Measurements from ENCODE around the gene ADAMTS9.

ADAMTS9 gene

DNA sequence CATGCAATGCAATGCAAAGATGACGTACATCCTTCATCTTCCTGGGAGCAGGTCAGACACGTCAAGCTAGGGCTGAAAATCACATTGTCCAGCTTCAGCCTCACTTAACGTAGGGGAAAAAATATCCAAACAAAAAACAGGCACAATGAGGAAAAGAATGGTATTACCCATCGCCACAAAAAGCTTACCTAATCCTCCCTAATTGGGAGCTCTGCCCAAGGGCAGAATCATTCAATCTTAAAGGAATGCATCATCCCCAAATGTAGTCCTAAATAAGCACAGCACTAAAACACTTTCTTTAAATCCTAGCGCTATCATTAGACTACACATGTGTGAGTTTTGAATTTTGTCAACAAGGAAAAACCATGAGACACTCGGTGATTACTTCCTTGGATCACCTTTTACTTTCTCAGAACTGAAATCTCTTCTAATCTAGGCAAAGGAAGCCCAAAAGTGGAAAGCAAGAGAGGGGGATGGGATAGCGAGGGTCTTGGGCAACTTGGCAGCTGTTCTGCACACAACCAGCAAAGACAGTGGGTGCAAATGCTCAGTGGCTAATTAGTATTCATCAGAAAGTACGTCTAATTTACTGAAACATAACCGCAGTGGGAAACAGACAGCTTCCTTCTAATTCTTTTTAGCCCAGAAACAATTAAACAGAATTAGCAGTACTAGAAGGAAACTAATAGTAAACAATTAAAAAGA, 87.4 kb downstream of the ADAMTS9 start:
- H3K27me3 ChIP-seq (ENCODE audit: control insufficient read depth, insufficient read depth, low read length) = no peaks in the 10 kb centered on the region
- no peak overlapping the region for H3K27ac ChIP-seq (ENCODE audit: low read length)
- H3K36me3 ChIP-seq (ENCODE audit: control insufficient read depth, insufficient read depth, low read length) = no peaks in the 10 kb centered on the region
- DNase-seq (ENCODE audit: low read depth, low spot score) = no peak
- H3K9me3 ChIP-seq (ENCODE audit: control insufficient read depth, insufficient read depth, low read length) = no peaks in the 10 kb centered on the region
- H3K4me3 ChIP-seq (ENCODE audit: low read length) = no peak overlapping the region
- H3K4me1 ChIP-seq (ENCODE audit: control insufficient read depth, insufficient read depth, low read length) = no peaks in the 10 kb centered on the region
- no CpG with 5 or more reads among the region's 9 CpGs for WGBS (ENCODE audit: insufficient coverage, insufficient read length)

DNA sequence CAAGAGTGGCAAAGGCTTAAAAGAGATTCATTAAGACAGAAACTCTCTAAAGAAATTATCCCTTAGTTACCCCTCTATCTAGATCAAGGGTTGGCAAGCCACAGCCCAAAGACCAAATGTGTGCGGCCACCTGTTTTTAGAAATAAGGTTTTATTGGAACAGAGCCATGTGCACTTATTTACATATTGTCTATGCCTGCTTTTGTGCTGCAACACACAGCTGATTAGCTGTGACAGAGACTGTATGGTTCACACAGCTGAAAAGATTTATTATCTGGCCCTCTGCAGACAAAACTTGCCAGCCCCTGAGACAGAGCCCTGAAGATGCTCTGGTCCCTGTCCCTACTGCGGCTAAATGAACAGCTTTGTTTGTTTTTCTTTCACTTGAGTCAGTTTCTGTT, 88.1 kb downstream of the ADAMTS9 start:
- WGBS (ENCODE audit: insufficient coverage, insufficient read length) = no CpG with 5 or more reads among the region's 2 CpGs
- DNase-seq (ENCODE audit: low read depth, low spot score) = no peak
- Histone ChIP-seq H3K4me1 (ENCODE audit: control insufficient read depth, insufficient read depth, low read length) (no peaks in the 10 kb centered on the region), H3K9me3 (ENCODE audit: control insufficient read depth, insufficient read depth, low read length) (no peaks in the 10 kb centered on the region), H3K4me3 (ENCODE audit: low read length) (no peak overlapping the region), H3K27ac (ENCODE audit: low read length) (no peak overlapping the region), H3K36me3 (ENCODE audit: control insufficient read depth, insufficient read depth, low read length) (no peaks in the 10 kb centered on the region), H3K27me3 (ENCODE audit: control insufficient read depth, insufficient read depth, low read length) (no peaks in the 10 kb centered on the region)

DNA sequence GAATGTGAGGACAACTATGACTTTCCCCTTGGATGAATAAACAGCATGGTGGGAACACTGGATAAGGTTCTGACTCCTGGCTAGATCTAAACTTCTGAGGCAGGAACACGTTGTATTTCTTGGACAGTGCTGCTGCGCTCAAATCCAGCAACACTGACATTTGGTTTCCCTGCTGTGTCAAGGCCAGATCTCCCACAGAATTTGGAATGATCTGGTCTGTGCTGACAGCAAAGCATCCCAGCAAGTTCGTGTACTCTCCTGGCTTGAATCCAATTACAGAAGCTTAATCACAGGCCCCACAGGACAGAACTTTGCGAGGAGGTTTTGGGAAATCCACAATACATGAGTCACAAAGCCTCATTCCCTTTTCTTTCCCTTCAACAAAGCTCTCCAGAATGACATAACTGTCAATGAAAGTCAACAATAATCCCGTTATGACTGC, 92.5 kb downstream of the ADAMTS9 start:
- Histone ChIP-seq H3K4me1 (ENCODE audit: control insufficient read depth, insufficient read depth, low read length) (no peaks in the 10 kb centered on the region), H3K4me3 (ENCODE audit: low read length) (no peak overlapping the region), H3K9me3 (ENCODE audit: control insufficient read depth, insufficient read depth, low read length) (no peaks in the 10 kb centered on the region), H3K27me3 (ENCODE audit: control insufficient read depth, insufficient read depth, low read length) (no peaks in the 10 kb centered on the region), H3K36me3 (ENCODE audit: control insufficient read depth, insufficient read depth, low read length) (no peaks in the 10 kb centered on the region), H3K27ac (ENCODE audit: low read length) (no peak overlapping the region)
- DNase-seq (ENCODE audit: low read depth, low spot score) = no peak
- WGBS (ENCODE audit: insufficient coverage, insufficient read length) = no CpG with 5 or more reads among the region's 5 CpGs

DNA sequence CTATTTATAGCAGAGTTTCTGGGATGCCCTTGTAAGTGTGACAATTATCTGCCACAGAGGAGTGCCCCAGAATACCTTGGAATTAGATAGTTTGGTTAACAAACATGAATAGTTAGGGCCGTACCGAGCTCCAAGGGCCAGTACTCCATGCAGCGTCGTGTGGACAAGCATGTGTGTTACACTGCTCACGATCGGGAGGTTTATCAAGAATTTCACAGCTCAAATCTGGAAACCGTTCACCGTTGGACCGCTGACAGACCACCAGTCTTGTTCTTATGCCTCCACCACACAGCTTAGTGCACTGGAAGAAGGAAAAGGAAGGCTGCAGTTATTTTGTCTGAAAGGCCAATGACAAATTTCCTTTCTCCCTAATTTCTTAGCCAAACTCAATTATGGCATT, 93.7 kb downstream of the ADAMTS9 start:
- Histone ChIP-seq H3K9me3 (ENCODE audit: control insufficient read depth, insufficient read depth, low read length) (no peaks in the 10 kb centered on the region), H3K27me3 (ENCODE audit: control insufficient read depth, insufficient read depth, low read length) (no peaks in the 10 kb centered on the region), H3K27ac (ENCODE audit: low read length) (no peak overlapping the region), H3K4me3 (ENCODE audit: low read length) (no peak overlapping the region), H3K4me1 (ENCODE audit: control insufficient read depth, insufficient read depth, low read length) (no peaks in the 10 kb centered on the region), H3K36me3 (ENCODE audit: control insufficient read depth, insufficient read depth, low read length) (no peaks in the 10 kb centered on the region)
- no CpG with 5 or more reads among the region's 9 CpGs for WGBS (ENCODE audit: insufficient coverage, insufficient read length)
- no peak for DNase-seq (ENCODE audit: low read depth, low spot score)

DNA sequence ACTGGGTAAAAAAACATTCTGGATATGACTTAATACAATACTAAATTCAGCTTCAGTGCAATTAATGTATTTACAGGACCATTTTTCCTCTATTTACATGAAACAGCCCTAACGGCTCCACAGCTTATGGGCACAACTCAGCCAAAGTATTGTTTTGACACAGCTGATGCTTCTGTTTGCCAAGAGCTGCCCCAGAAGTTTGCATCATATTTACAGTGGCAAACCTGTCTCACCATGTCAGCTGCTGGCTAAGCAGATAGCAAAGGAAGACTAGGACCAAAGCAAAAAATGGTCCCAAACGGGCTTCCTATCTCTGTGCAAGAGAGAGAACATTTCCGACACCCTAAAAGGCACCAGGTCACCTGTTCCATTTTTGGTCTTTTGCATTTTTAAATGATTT, 94.5 kb downstream of the ADAMTS9 start:
- DNase-seq (ENCODE audit: low read depth, low spot score) = no peak
- WGBS (ENCODE audit: insufficient coverage, insufficient read length) = no CpG with 5 or more reads among the region's 3 CpGs
- Histone ChIP-seq H3K4me3 (ENCODE audit: low read length) (no peak overlapping the region), H3K27me3 (ENCODE audit: control insufficient read depth, insufficient read depth, low read length) (no peaks in the 10 kb centered on the region), H3K27ac (ENCODE audit: low read length) (no peak overlapping the region), H3K36me3 (ENCODE audit: control insufficient read depth, insufficient read depth, low read length) (no peaks in the 10 kb centered on the region), H3K9me3 (ENCODE audit: control insufficient read depth, insufficient read depth, low read length) (no peaks in the 10 kb centered on the region), H3K4me1 (ENCODE audit: control insufficient read depth, insufficient read depth, low read length) (no peaks in the 10 kb centered on the region)

DNA sequence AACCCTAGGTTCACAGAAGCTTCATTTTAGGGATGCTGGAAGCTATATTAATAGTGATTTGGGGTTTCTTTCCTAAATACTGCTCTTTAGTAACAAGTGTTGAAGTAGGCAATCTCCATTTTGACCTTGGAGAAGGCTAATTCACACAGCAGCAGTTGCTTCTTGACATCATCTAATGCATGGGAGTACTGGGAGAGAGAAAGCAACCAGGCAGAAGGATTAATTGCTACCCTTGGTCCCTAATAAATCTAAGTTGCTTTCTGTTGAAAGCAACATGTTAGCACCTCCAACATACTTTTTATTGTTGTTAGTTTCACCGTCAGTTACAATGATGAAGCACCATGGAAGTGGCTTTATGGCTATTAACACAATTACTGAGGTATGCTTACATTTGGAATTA, 96.2 kb downstream of the ADAMTS9 start:
- no peak for DNase-seq (ENCODE audit: low read depth, low spot score)
- no peaks in the 10 kb centered on the region for H3K27me3 ChIP-seq (ENCODE audit: control insufficient read depth, insufficient read depth, low read length)
- no peaks in the 10 kb centered on the region; the same call in 1 of the 2 replicates for H3K4me1 ChIP-seq (ENCODE audit: control insufficient read depth, insufficient read depth, low read length)
- H3K27ac ChIP-seq (ENCODE audit: low read length) = no peak overlapping the region
- WGBS (ENCODE audit: insufficient coverage, insufficient read length) = no CpG with 5 or more reads among the region's 1 CpG
- no peak overlapping the region for H3K4me3 ChIP-seq (ENCODE audit: low read length)
- H3K36me3 ChIP-seq (ENCODE audit: control insufficient read depth, insufficient read depth, low read length) = no peaks in the 10 kb centered on the region
- H3K9me3 ChIP-seq (ENCODE audit: control insufficient read depth, insufficient read depth, low read length) = no peaks in the 10 kb centered on the region

DNA sequence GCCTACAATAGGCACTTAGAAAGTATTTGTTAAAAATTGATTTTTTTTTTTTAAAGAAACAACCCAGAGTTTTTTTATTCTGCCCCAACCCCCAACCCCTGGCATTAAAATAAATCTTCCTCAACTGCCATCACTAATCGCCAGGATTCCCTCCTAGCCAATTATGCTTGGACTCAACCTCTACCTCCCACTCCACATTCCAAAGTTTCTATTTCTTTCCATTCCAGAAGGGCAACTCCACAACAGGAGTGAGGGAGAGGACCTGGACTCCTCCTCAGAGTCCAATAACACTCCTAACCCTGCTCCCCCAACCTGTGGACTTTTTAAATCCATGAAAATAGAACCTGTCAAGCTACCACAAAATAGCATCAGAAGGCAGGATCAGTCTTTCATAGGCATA, 99.4 kb downstream of the ADAMTS9 start:
- no peak for DNase-seq (ENCODE audit: low read depth, low spot score)
- Histone ChIP-seq H3K9me3 (ENCODE audit: control insufficient read depth, insufficient read depth, low read length) (no peaks in the 10 kb centered on the region), H3K4me3 (ENCODE audit: low read length) (no peak overlapping the region), H3K36me3 (ENCODE audit: control insufficient read depth, insufficient read depth, low read length) (no peaks in the 10 kb centered on the region), H3K27me3 (ENCODE audit: control insufficient read depth, insufficient read depth, low read length) (no peaks in the 10 kb centered on the region), H3K4me1 (ENCODE audit: control insufficient read depth, insufficient read depth, low read length) (no peaks in the 10 kb centered on the region; the same call in 1 of the 2 replicates), H3K27ac (ENCODE audit: low read length) (no peak overlapping the region)
- WGBS (ENCODE audit: insufficient coverage, insufficient read length) = no CpG with 5 or more reads among the region's 1 CpG

DNA sequence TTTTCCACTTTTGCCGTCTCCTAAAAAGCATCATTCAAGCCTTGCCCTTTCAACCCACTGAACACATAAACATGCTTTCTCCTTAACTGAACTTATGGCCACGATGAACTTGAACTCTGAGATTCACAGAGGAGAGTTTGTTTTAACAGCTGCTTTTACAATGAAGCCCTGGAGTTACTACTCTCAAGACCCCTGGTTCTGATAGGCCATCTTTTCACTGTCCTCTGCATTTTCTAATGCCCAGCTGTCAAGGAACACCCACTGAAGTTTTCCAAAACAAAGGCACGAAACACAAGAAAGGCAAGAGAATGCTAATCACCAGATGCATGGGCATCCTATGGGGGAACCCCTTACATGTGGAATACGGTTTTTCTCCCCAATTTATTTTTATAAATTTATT, 100.8 kb downstream of the ADAMTS9 start:
- Histone ChIP-seq H3K4me1 (ENCODE audit: control insufficient read depth, insufficient read depth, low read length) (no peaks in the 10 kb centered on the region; the same call in 1 of the 2 replicates), H3K27me3 (ENCODE audit: control insufficient read depth, insufficient read depth, low read length) (no peaks in the 10 kb centered on the region), H3K36me3 (ENCODE audit: control insufficient read depth, insufficient read depth, low read length) (no peaks in the 10 kb centered on the region), H3K9me3 (ENCODE audit: control insufficient read depth, insufficient read depth, low read length) (no peaks in the 10 kb centered on the region), H3K27ac (ENCODE audit: low read length) (no peak overlapping the region), H3K4me3 (ENCODE audit: low read length) (no peak overlapping the region)
- DNase-seq (ENCODE audit: low read depth, low spot score) = no peak
- WGBS (ENCODE audit: insufficient coverage, insufficient read length) = no CpG with 5 or more reads among the region's 4 CpGs

DNA sequence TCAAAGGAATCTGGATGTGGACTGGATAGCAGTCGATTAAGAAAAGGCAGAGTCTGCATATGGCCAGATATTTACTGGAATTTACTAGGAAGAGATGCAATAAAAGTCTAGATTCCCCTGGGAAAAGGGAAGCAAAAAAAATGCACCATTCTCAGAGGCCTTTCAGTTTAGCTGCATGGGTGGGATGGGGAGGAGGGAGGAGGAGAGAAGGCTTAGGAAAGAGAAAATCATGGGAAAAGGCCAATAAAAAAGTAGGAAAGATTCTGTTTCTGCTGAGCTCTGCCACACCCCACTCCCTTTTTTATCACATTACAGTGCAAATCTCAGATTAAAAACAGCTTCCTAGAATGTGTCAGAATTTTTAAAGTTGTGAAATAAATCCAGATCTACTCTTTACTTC, 103.6 kb downstream of the ADAMTS9 start:
- H3K27ac ChIP-seq (ENCODE audit: low read length) = no peak overlapping the region
- whole genome bisulfite sequencing (ENCODE audit: insufficient coverage, insufficient read length) = no CpG with 5 or more reads among the region's 1 CpG
- no peak overlapping the region for H3K4me3 ChIP-seq (ENCODE audit: low read length)
- H3K36me3 ChIP-seq (ENCODE audit: control insufficient read depth, insufficient read depth, low read length) = no peaks in the 10 kb centered on the region
- H3K9me3 ChIP-seq (ENCODE audit: control insufficient read depth, insufficient read depth, low read length) = no peaks in the 10 kb centered on the region
- no peaks in the 10 kb centered on the region; the same call in 1 of the 2 replicates for H3K4me1 ChIP-seq (ENCODE audit: control insufficient read depth, insufficient read depth, low read length)
- no peak for DNase-seq (ENCODE audit: low read depth, low spot score)
- no peaks in the 10 kb centered on the region for H3K27me3 ChIP-seq (ENCODE audit: control insufficient read depth, insufficient read depth, low read length)

DNA sequence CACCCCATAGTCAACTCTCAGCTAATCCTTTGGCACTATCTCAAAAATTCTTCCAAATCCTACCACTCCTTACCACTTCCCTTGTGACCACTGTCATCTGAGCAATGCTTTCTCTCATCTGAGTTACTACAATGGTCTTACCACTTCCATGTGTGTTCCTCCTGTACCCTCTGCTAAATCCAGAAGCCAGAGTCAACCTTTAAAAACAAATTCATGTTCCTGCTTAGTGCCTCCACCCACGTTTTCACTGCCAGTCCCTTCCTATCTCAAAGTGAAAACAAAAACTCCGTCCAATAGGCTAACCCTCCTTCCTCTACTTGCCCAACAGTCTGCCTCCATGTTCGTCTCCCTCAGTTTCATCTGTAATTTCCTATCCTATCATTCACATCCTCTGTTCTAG, 109.0 kb downstream of the ADAMTS9 start:
- Histone ChIP-seq H3K27me3 (ENCODE audit: control insufficient read depth, insufficient read depth, low read length) (no peaks in the 10 kb centered on the region), H3K27ac (ENCODE audit: low read length) (no peak overlapping the region), H3K9me3 (ENCODE audit: control insufficient read depth, insufficient read depth, low read length) (no peaks in the 10 kb centered on the region), H3K36me3 (ENCODE audit: control insufficient read depth, insufficient read depth, low read length) (no peaks in the 10 kb centered on the region), H3K4me3 (ENCODE audit: low read length) (no peak overlapping the region), H3K4me1 (ENCODE audit: control insufficient read depth, insufficient read depth, low read length) (no peaks in the 10 kb centered on the region; the same call in 1 of the 2 replicates)
- no CpG with 5 or more reads among the region's 3 CpGs for WGBS (ENCODE audit: insufficient coverage, insufficient read length)
- DNase-seq (ENCODE audit: low read depth, low spot score) = no peak
